Epithelial cell of esophagus (primary cell): ENCODE results near the gene SLC66A1.

ENCODE experiments used
- DNase-seq: peaks from one replicate; pipeline ENCODE4 v3.0.0; 2010; ENCODE audit warnings: low read depth
- H3K4me3 ChIP-seq: 2 replicates; pipeline ENCODE4 v1.5.1; 2011; ENCODE audit warnings: mild to moderate bottlenecking, low read length, control low read depth
- CTCF ChIP-seq: IDR thresholded peaks from 2 replicates; pipeline ENCODE4 v1.5.1; 2011; ENCODE audit warnings: low read depth, mild to moderate bottlenecking, low read length, control low read depth, inconsistent platforms; ENCODE audit not compliant: insufficient read depth; ENCODE audit errors: missing control alignments

Gene SLC66A1

GRCh38 chr1:19365721-19366120 is 53.6 kb downstream of the SLC66A1 start:
- no peak overlapping the region for H3K4me3 ChIP-seq
- DNase-seq: no peak
- TF ChIP-seq CTCF: no peak

GRCh38 chr1:19366599-19367536 is 54.7 kb downstream of the SLC66A1 start:
- TF ChIP-seq CTCF: no peak
- H3K4me3 ChIP-seq: no peak overlapping the region
- DNase-seq: no peak

GRCh38 chr1:19367584-19368041 is 55.5 kb downstream of the SLC66A1 start:
- no peak overlapping the region for H3K4me3 ChIP-seq
- TF ChIP-seq CTCF: no peak
- DNase-seq: peak; percentile 78

- H3K4me3 ChIP-seq: no peak overlapping the region
- DNase-seq: no peak
- no peak for TF ChIP-seq CTCF
These were observed 55.9 kb downstream of the SLC66A1 start for GRCh38 chr1:19368050-19368449.

GRCh38 chr1:19368964-19369363 is 56.8 kb downstream of the SLC66A1 start:
- no peak overlapping the region for H3K4me3 ChIP-seq
- DNase-seq: no peak
- no peak for TF ChIP-seq CTCF

GRCh38 chr1:19369396-19370090 is 57.4 kb downstream of the SLC66A1 start:
- no peak for DNase-seq
- no peak overlapping the region for H3K4me3 ChIP-seq
- no peak for TF ChIP-seq CTCF
